Endothelial cell of coronary artery (primary cell): ENCODE data around the gene MDH2. TPM values are rescaled to one million over a fixed set of nuclear protein-coding genes. Genes with fewer than 3 reads are reported as not detected.

ENCODE experiments used
- total RNA-seq: library from RNA; depleted of rRNA; stranded (reverse); fragments of >200 nt; gene quantifications from 2 replicates; pipeline ENCODE4 v1.2.3, GENCODE V29; 2014

Gene MDH2, protein sequence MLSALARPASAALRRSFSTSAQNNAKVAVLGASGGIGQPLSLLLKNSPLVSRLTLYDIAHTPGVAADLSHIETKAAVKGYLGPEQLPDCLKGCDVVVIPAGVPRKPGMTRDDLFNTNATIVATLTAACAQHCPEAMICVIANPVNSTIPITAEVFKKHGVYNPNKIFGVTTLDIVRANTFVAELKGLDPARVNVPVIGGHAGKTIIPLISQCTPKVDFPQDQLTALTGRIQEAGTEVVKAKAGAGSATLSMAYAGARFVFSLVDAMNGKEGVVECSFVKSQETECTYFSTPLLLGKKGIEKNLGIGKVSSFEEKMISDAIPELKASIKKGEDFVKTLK
- 51.0 and 62.7 TPM in 2 replicates for total RNA-seq

DNA sequence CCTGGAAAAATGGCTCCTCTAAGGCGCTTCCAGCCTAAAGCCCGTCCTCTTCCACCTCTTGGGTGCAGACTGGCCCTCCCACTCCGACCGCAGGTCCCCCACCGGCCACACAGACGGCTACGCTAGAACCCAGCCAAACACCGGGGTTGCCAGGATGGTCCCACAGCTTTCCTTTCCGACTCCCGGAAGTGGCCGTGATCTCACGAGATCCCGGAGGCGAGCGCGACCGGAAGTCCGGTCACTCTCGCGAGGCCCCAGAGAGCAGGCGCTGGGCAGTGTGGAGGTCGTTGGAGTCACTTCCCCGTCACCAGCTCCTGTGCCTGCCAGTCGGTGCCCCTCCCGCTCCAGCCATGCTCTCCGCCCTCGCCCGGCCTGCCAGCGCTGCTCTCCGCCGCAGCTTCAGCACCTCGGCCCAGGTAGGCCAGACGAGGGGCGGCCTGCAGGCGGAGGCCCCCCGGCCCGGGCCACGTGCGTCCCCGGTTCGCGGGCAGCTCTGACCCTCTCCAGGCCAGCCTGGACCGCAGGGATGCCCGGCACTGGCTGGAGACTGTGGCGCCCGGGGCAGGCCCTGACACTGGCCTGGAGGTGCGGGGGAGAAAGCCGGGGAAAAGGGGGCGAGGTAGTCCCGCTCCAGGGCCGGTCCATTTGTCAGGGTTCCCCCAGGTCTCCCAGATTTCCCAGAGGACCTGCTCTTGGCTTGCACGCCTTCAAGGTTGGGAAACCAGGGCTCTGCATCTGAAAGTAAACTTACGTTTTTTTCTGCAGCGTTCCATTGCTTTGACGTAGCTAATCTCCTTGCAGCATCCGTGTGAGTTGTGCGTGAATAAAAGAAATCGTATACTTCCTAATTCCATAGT, at the start of gene MDH2, which contains the start of gene STYXL1:
TSS of gene MDH2 (plus strand) at position 296 of the 857 bp plus-strand sequence. CDS start at position 351, 55 bp downstream.
TSS of gene STYXL1 (minus strand) at position 190 of the 857 bp plus-strand sequence. CDS start 17,477 bp downstream, outside the sequence.

Other genes starting within 250 kb of the MDH2 start
- 0.28 TPM in 1 of 2 replicates, not detected in the other for gene CCL24, start 234.3 kb upstream of the MDH2 start, total RNA-seq
- 10.3 and 10.6 TPM in 2 replicates for gene RHBDD2, start 169.1 kb upstream of the MDH2 start, total RNA-seq
- 62.6 and 79.3 TPM in 2 replicates for gene POR, start 133.0 kb upstream of the MDH2 start, total RNA-seq
- gene TMEM120A, start 53.5 kb upstream of the MDH2 start, total RNA-seq = 26.1 and 26.7 TPM in 2 replicates
- gene STYXL1, start 106 bp upstream of the MDH2 start, total RNA-seq = 31.8 and 43.3 TPM in 2 replicates
- gene SRRM3, start 153.8 kb downstream of the MDH2 start, total RNA-seq = 0.45 and 1.3 TPM in 2 replicates